K562 (cell line): ENCODE measurements around the gene PPOX. TPM values are rescaled to one million over a fixed set of nuclear protein-coding genes. Genes with fewer than 3 reads are reported as not detected.
A peak's percentile ranks its signal among the peaks of the same experiment; 100 is the strongest.

Experiments
- ATAC-seq: fragments of 200-7000 bp; cut with Tn5 transposase; 3 replicates; pipeline ENCODE4 v1.9.1; 2020; ENCODE audit warnings: moderate library complexity
- BruUV-seq: library from RNA; stranded (reverse); fragments of 400-500 nt; replicated peaks from 2 replicates; lab custom pipeline; 2021; lab: Mats Ljungman, UMichigan
- CTCF ChIA-PET: fragments of 300-600 bp; formaldehyde crosslinking; extraction: SDS; loops from one replicate; lab custom pipeline; 2021; ENCODE audit warnings: low intra/inter-chr PET ratio; lab: Yijun Ruan, JAX
- POLR2A ChIA-PET: fragments of 300-600, 350-650 bp; sonication (Branson Sonifier 250); formaldehyde crosslinking; extraction: SDS; loops from one replicate; lab custom pipeline; 2021; ENCODE audit warnings: antibody characterized with exemption, inconsistent platforms; lab: Yijun Ruan, JAX
- DNase-seq, 4 experiments: peaks; one replicate each; pipeline versions ENCODE4 v3.0.0 to v3.0.0-alpha.2; 2011 to 2018; ENCODE audit warnings: low spot score in 3 of 4, mixed read lengths in 3 of 4; ENCODE audit errors: extremely low read depth in 1 of 4
- FAIRE-seq: peaks from 2 replicates; lab custom pipeline; 2011; peaks lifted over from hg19 to GRCh38; lab: Jason Lieb, UNC
- H2AFZ ChIP-seq: 2 replicates; pipeline ENCODE4 v1.6.0; 2011; ENCODE audit warnings: low read depth, low read length, control low read depth, inconsistent platforms
- H3K27ac ChIP-seq: fragments of 200-600 bp; 3 replicates; pipeline ENCODE4 v1.8.0; 2011; ENCODE audit warnings: low read depth, mild to moderate bottlenecking, control low read depth, inconsistent platforms, low read length, moderate library complexity, mixed read lengths; ENCODE audit errors: extremely low read depth
- H3K27me3 ChIP-seq, 2 experiments: fragments of 300-600 bp in 1 of 2; 2 replicates in 1 of 2; 3 replicates in 1 of 2; pipeline versions ENCODE4 v1.6.0 to v1.8.0; 2011; ENCODE audit warnings: inconsistent platforms in 2 of 2, low read length in 2 of 2, mild to moderate bottlenecking in 1 of 2, mixed read lengths in 1 of 2, moderate library complexity in 1 of 2; ENCODE audit not compliant: control insufficient read depth in 2 of 2, insufficient read depth in 2 of 2
- H3K36me3 ChIP-seq: fragments of 300-600 bp; 3 replicates; pipeline ENCODE4 v1.8.0; 2011; ENCODE audit warnings: mild to moderate bottlenecking, low read length, inconsistent platforms; ENCODE audit not compliant: control insufficient read depth, insufficient read depth
- H3K4me1 ChIP-seq, 2 experiments: fragments of 200-600 bp in 1 of 2; replicated peaks in 1 of 2; 2 replicates in 1 of 2; 3 replicates in 1 of 2; pipeline versions ENCODE4 v1.5.1 to v1.8.0; 2011; ENCODE audit warnings: inconsistent platforms in 2 of 2, low read length in 2 of 2, mild to moderate bottlenecking in 1 of 2, mixed read lengths in 1 of 2, moderate library complexity in 1 of 2; ENCODE audit not compliant: control insufficient read depth in 2 of 2, insufficient read depth in 2 of 2
- H3K4me2 ChIP-seq: 2 replicates; pipeline ENCODE4 v1.6.1; 2011; ENCODE audit warnings: low read length, control low read depth, inconsistent platforms, mixed read lengths; ENCODE audit not compliant: insufficient read depth
- H3K4me3 ChIP-seq: fragments of 200-600 bp; sonication (generic), shearing (Covaris generic); 2 replicates; pipeline ENCODE4 v1.5.1; 2016; ENCODE audit warnings: control low read depth, inconsistent platforms
- H3K79me2 ChIP-seq: fragments of 200-600 bp; 3 replicates; pipeline ENCODE4 v1.8.0; 2011; ENCODE audit warnings: low read length, inconsistent platforms; ENCODE audit not compliant: control insufficient read depth, insufficient read depth
- H3K9ac ChIP-seq, 2 experiments: 2 replicates each; pipeline versions ENCODE4 v1.6.0 to v1.6.1; 2011; ENCODE audit warnings: low read depth in 2 of 2, low read length in 2 of 2, control low read depth in 1 of 2, inconsistent platforms in 1 of 2, mild to moderate bottlenecking in 1 of 2, mixed read lengths in 1 of 2; ENCODE audit not compliant: insufficient read depth in 1 of 2
- H3K9me1 ChIP-seq: one replicate; pipeline ENCODE4 v1.6.0; 2011; ENCODE audit warnings: inconsistent platforms, mild to moderate bottlenecking, low read length, moderate library complexity; ENCODE audit not compliant: control insufficient read depth, insufficient read depth
- H3K9me3 ChIP-seq: replicated peaks from 2 replicates; pipeline ENCODE4 v1.5.1; 2011; ENCODE audit warnings: low read depth, low read length, inconsistent platforms; ENCODE audit not compliant: control insufficient read depth, insufficient read depth
- H4K20me1 ChIP-seq: replicated peaks from 2 replicates; pipeline ENCODE4 v1.6.1; 2011; ENCODE audit warnings: low read length, inconsistent platforms, mixed read lengths; ENCODE audit not compliant: control insufficient read depth, insufficient read depth
- CHD2 ChIP-seq: IDR thresholded peaks from 2 replicates; pipeline ENCODE4 v1.6.1; 2011; ENCODE audit warnings: low read depth, low read length
- CSDE1 ChIP-seq, 2 experiments: fragments of 450-650 bp; IDR thresholded peaks; 2 replicates each; pipeline ENCODE4 v1.6.1; 2016; ENCODE audit warnings: mild to moderate bottlenecking in 1 of 2
- FOXJ2 ChIP-seq: fragments of 200-800 bp; sonication (Bioruptor generic); IDR thresholded peaks from 2 replicates; pipeline ENCODE4 v1.6.1; 2016; ENCODE audit warnings: missing genetic modification characterization, missing compliant biosample characterization
- GATAD2A ChIP-seq: fragments of 450-650 bp; IDR thresholded peaks from 2 replicates; pipeline ENCODE4 v1.6.1; 2017
- GATAD2B ChIP-seq: fragments of 450-650 bp; IDR thresholded peaks from 2 replicates; pipeline ENCODE4 v1.6.1; 2017; ENCODE audit warnings: mild to moderate bottlenecking, borderline replicate concordance
- HSF4 ChIP-seq: fragments of 250-450 bp; sonication (Bioruptor Pico); IDR thresholded peaks from 2 replicates; pipeline ENCODE4 v2.1.2; 2022; ENCODE audit warnings: mild to moderate bottlenecking, moderate library complexity, borderline replicate concordance
- KDM5B ChIP-seq: fragments of 200-600 bp; sonication (generic); IDR thresholded peaks from 2 replicates; pipeline ENCODE4 v1.6.1; 2012; ENCODE audit warnings: low read depth, mild to moderate bottlenecking, moderate library complexity, low read length, control low read depth, inconsistent platforms; ENCODE audit not compliant: insufficient replicate concordance
- NFATC3 ChIP-seq: fragments of 450-650 bp; IDR thresholded peaks from 2 replicates; pipeline ENCODE4 v1.6.1; 2017; ENCODE audit warnings: mild to moderate bottlenecking
- PHB2 ChIP-seq: fragments of 450-650 bp; IDR thresholded peaks from 2 replicates; pipeline ENCODE4 v1.6.1; 2017; ENCODE audit warnings: low read depth
- PTRF ChIP-seq: fragments of 450-650 bp; IDR thresholded peaks from 2 replicates; pipeline ENCODE4 v1.6.1; 2016; ENCODE audit warnings: mild to moderate bottlenecking, missing genetic modification characterization, missing compliant biosample characterization
- RB1 ChIP-seq: fragments of 450-650 bp; IDR thresholded peaks from 2 replicates; pipeline ENCODE4 v1.6.1; 2017; ENCODE audit warnings: low read depth, mild to moderate bottlenecking
- TCF7L2 ChIP-seq: fragments of 150-350 bp; IDR thresholded peaks from 2 replicates; pipeline ENCODE4 v1.6.1; 2016; ENCODE audit warnings: low read depth, mild to moderate bottlenecking, low read length, moderate library complexity
- ZBTB8A ChIP-seq: fragments of 450-650 bp; IDR thresholded peaks from 2 replicates; pipeline ENCODE4 v1.6.1; 2018; ENCODE audit warnings: mild to moderate bottlenecking, moderate library complexity; ENCODE audit not compliant: partially characterized antibody
- ZNF347 ChIP-seq: fragments of 450-650 bp; formaldehyde crosslinking; IDR thresholded peaks from 2 replicates; pipeline ENCODE4 v1.4.0; 2020; ENCODE audit warnings: low read depth, mild to moderate bottlenecking, moderate library complexity
- ZNF699 ChIP-seq: fragments of 250-450 bp; sonication (Bioruptor Pico); IDR thresholded peaks from 2 replicates; pipeline ENCODE4 v1.8.0; 2021; ENCODE audit warnings: mild to moderate bottlenecking, moderate library complexity; ENCODE audit not compliant: insufficient replicate concordance
- WGBS: fragments of 100-300 bp; shearing (Covaris generic); methylation state at CpG from one replicate; pipeline ENCODE4 v1.1.6; 2016; ENCODE audit warnings: low coverage, mixed read lengths; ENCODE audit not compliant: insufficient coverage; ENCODE audit errors: missing lambda C conversion rate; 5-methylcytosine and 5-hydroxymethylcytosine counted together
- in situ Hi-C: fragments of 300-500 bp; cut with MboI; formaldehyde crosslinking; loops from 4 replicates; pipeline ENCODE4 v1.15.0; 2018; ENCODE audit warnings: inconsistent platforms, mixed read lengths
- intact Hi-C: fragments of 100-400 bp; cut with micrococcal nuclease; formaldehyde crosslinking; loops from 2 replicates; pipeline ENCODE4 v1.14.2; 2022
- polyA plus RNA-seq, 8 experiments: library from polyadenylated mRNA; depleted of rRNA in 4 of 8; stranded (reverse) in 5 of 8; unstranded in 3 of 8; fragments of >200 nt; fragmentation: Nextera tagmentation in 2 of 8; fragmentation: Illumina TruSeq in 1 of 8; extraction: Ambion mirVana in 2 of 8; extraction: Trizol in 1 of 8; gene quantifications; 2 replicates each; pipeline versions ENCODE4 v1.2.1 to v1.2.3, GENCODE V29; 2011 to 2014; ENCODE audit warnings: inconsistent platforms in 1 of 8, missing spikeins in 1 of 8
- total RNA-seq, 7 experiments: library from RNA; depleted of rRNA in 6 of 7; stranded (reverse); fragments of >200 nt in 6 of 7; fragmentation: Illumina TruSeq in 2 of 7; extraction: Trizol in 2 of 7; gene quantifications; 2 replicates each; pipeline versions ENCODE4 v1.2.1 to v1.2.3, GENCODE V29; 2011 to 2021; ENCODE audit warnings: low replicate concordance in 1 of 7
- TF ChIP-seq, protein P1 (sequence below): fragments of 450-650 bp; IDR thresholded peaks from 2 replicates; pipeline ENCODE4 v1.6.1; 2016
- TF ChIP-seq, protein P2 (sequence below), 2 experiments: fragments of 450-650 bp in 1 of 2; sonication (generic) in 1 of 2; formaldehyde crosslinking in 1 of 2; IDR thresholded peaks in 1 of 2; conservative IDR thresholded peaks in 1 of 2; 2 replicates each; pipeline versions ENCODE4 v1.6.1 to v1.8.1; 2016 to 2023; ENCODE audit warnings: mild to moderate bottlenecking in 2 of 2, moderate library complexity in 2 of 2, inconsistent platforms in 1 of 2, missing genetic modification reagents in 1 of 2
- TF ChIP-seq, protein P3 (sequence below): fragments of 450-650 bp; formaldehyde crosslinking; IDR thresholded peaks from 2 replicates; pipeline ENCODE4 v1.4.0; 2020; ENCODE audit warnings: mild to moderate bottlenecking
- TF ChIP-seq, protein P4 (sequence below): fragments of 250-450 bp; sonication (Bioruptor Pico); IDR thresholded peaks from 2 replicates; pipeline ENCODE4 v1.5.0; 2021

Gene PPOX
- total and polyA plus RNA-seq, 9 of the 15 experiments (the other 6 are each of a cell fraction or from before 2014, with no cell fraction given), result 17.0 to 57.1 (median 38.9) TPM

DNA sequence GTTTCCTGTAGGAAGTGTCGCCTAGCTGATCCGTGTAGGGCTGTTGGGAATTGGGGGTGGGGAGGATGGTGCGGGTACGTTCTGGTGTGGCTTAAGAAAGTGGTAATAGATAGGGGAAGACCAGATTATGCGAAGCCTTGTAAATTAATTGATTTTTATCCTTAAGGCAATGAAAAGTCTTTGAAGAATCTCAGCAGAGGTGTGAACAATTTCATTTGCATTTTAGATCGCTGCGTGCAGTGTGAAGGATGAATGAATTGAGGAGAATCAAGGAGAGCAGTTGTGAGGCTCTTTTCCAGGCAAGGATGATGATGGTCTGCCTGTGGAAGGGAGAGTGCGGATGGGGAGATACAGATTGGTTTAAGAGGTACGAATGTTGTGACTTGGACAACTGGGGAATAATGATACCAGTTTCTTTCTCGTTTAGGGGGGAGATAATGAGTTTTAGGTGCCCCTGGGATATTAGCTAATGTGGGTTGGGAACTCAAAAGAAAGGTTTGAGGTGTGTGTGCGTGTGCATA lies 32.9 kb upstream of the PPOX start:
- no peaks in the 10 kb centered on the region for H3K9me3 ChIP-seq
- POLR2A ChIA-PET, result interaction anchor here (0.6 to 4.2 kb wide), 26 partner anchors 8 to 770 kb away, joined by 3 to 20 read pairs (median 4); partner anchors contain the start of genes ADAMTS4, KLHDC9, NIT1 and PFDN2
- no peaks in the 10 kb centered on the region for H3K27me3 ChIP-seq
- H3K4me2 ChIP-seq, result peak overlapping the region; percentile 97
- peak overlapping the region; percentile 89 for H3K27ac ChIP-seq
- WGBS, result under 1% methylated on average over 11 of the region's 11 CpGs
- H3K36me3 ChIP-seq, result peaks cover 25% of the 10 kb centered on the region
- DNase-seq (peak in 2 of 4 experiments; percentile 20 to 32), FAIRE-seq (no peak), ATAC-seq (peak; percentile 14; the same call in 2 of the 3 replicates)
- H2AFZ ChIP-seq, result peak overlapping the region; percentile 94
- BruUV-seq, result TSS peak; percentile 81
- H3K9me1 ChIP-seq, result no peaks in the 10 kb centered on the region
- in situ Hi-C loops (no loop called here), intact Hi-C loops (loop anchor here (5.0 to 10.0 kb wide), 3 partner anchors 34 to 408 kb away; partner anchors contain the start of gene PPOX)
- CTCF ChIA-PET, result no interaction called here
- no peaks in the 10 kb centered on the region for H4K20me1 ChIP-seq
- H3K9ac ChIP-seq, result peak overlapping the region; percentile 90
- peaks cover 56% of the 10 kb centered on the region for H3K79me2 ChIP-seq
- peaks cover 7 to 15% of the 10 kb centered on the region in 2 experiments; a peak in 3 of 5 replicates for H3K4me1 ChIP-seq
- H3K4me3 ChIP-seq, result peak overlapping the region; percentile 57
- TF ChIP-seq GATAD2A (no peak), ZBTB8A (no peak), RB1 (no peak), ZNF347 (no peak), GATAD2B (peak; percentile 6; the same call in 1 of the 2 replicates), KDM5B (peak; percentile 31), TCF7L2 (no peak), PTRF (tag) (no peak), FOXJ2 (tag) (no peak), PHB2 (0 out of 2 replicates have a peak, but pooled peaks have one; percentile 30), CHD2 (0 out of 2 replicates have a peak, but pooled peaks have one; percentile 25), NFATC3 (0 out of 2 replicates have a peak, but pooled peaks have one; percentile 18), ZNF699 (CRISPR knock-in tag) (no peak), HSF4 (CRISPR knock-in tag) (no peak), CSDE1 (IDR thresholded peaks at IDR 0.05) (no peak)
- TF ChIP-seq, protein P1, sequence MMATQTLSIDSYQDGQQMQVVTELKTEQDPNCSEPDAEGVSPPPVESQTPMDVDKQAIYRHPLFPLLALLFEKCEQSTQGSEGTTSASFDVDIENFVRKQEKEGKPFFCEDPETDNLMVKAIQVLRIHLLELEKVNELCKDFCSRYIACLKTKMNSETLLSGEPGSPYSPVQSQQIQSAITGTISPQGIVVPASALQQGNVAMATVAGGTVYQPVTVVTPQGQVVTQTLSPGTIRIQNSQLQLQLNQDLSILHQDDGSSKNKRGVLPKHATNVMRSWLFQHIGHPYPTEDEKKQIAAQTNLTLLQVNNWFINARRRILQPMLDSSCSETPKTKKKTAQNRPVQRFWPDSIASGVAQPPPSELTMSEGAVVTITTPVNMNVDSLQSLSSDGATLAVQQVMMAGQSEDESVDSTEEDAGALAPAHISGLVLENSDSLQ, result no peak
- TF ChIP-seq, protein P2, sequence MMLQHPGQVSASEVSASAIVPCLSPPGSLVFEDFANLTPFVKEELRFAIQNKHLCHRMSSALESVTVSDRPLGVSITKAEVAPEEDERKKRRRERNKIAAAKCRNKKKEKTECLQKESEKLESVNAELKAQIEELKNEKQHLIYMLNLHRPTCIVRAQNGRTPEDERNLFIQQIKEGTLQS (IDR thresholded peaks at IDR 0.05), result no peak
- TF ChIP-seq, protein P2 (CRISPR knock-in tag; conservative IDR thresholded peaks at IDR 0.05), result 0 out of 2 replicates have a peak, but pooled peaks have one; percentile 9
- TF ChIP-seq, protein P3, sequence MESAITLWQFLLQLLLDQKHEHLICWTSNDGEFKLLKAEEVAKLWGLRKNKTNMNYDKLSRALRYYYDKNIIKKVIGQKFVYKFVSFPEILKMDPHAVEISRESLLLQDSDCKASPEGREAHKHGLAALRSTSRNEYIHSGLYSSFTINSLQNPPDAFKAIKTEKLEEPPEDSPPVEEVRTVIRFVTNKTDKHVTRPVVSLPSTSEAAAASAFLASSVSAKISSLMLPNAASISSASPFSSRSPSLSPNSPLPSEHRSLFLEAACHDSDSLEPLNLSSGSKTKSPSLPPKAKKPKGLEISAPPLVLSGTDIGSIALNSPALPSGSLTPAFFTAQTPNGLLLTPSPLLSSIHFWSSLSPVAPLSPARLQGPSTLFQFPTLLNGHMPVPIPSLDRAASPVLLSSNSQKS (CRISPR knock-in tag), result no peak
- TF ChIP-seq, protein P4, sequence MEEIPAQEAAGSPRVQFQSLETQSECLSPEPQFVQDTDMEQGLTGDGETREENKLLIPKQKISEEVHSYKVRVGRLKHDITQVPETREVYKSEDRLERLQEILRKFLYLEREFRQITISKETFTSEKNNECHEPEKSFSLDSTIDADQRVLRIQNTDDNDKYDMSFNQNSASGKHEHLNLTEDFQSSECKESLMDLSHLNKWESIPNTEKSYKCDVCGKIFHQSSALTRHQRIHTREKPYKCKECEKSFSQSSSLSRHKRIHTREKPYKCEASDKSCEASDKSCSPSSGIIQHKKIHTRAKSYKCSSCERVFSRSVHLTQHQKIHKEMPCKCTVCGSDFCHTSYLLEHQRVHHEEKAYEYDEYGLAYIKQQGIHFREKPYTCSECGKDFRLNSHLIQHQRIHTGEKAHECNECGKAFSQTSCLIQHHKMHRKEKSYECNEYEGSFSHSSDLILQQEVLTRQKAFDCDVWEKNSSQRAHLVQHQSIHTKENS (CRISPR knock-in tag), result no peak
